SK-N-SH (cell line): ENCODE measurements around the gene NLGN1.

Source experiments
- CTCF ChIP-seq: fragments of 200-600 bp; sonication (generic); IDR thresholded peaks from 2 replicates; pipeline ENCODE4 v1.6.1; 2017; ENCODE audit warnings: antibody characterized with exemption, mild to moderate bottlenecking, moderate library complexity
- ELF1 ChIP-seq: IDR thresholded peaks from 2 replicates; pipeline ENCODE4 v1.4.0; 2012
- EP300 ChIP-seq, 2 experiments: IDR thresholded peaks; 2 replicates each; pipeline versions ENCODE4 v1.4.0 to v1.6.1; 2012; ENCODE audit warnings: borderline replicate concordance in 1 of 2, low read depth in 1 of 2, low read length in 1 of 2
- JUND ChIP-seq: IDR thresholded peaks from 2 replicates; pipeline ENCODE4 v1.4.0; 2012
- NFIC ChIP-seq: IDR thresholded peaks from 2 replicates; pipeline ENCODE4 v1.4.0; 2012; ENCODE audit warnings: borderline replicate concordance
- NRF1 ChIP-seq: IDR thresholded peaks from 2 replicates; pipeline ENCODE4 v1.6.1; 2012; ENCODE audit warnings: low read depth, mild to moderate bottlenecking, low read length
- REST ChIP-seq: IDR thresholded peaks from 2 replicates; pipeline ENCODE4 v1.6.1; 2012; ENCODE audit warnings: mild to moderate bottlenecking, low read depth, low read length, moderate library complexity
- SIN3A ChIP-seq: IDR thresholded peaks from 2 replicates; pipeline ENCODE4 v1.6.1; 2012; ENCODE audit warnings: low read depth, mild to moderate bottlenecking, low read length, moderate library complexity, borderline replicate concordance
- TAF1 ChIP-seq: IDR thresholded peaks from 2 replicates; pipeline ENCODE4 v1.6.1; 2012; ENCODE audit warnings: low read depth, mild to moderate bottlenecking, low read length, moderate library complexity, borderline replicate concordance
- USF1 ChIP-seq: IDR thresholded peaks from 2 replicates; pipeline ENCODE4 v1.4.0; 2012; ENCODE audit warnings: low read depth, borderline replicate concordance
- USF2 ChIP-seq: fragments of 150-350 bp; IDR thresholded peaks from 2 replicates; pipeline ENCODE4 v1.6.1; 2017; ENCODE audit warnings: antibody characterized with exemption, low read length, low read depth, borderline replicate concordance
- ZBTB33 ChIP-seq: IDR thresholded peaks from 2 replicates; pipeline ENCODE4 v1.4.0; 2012; ENCODE audit warnings: low read depth, borderline replicate concordance

GRCh38 chr3:173706630-173707029 is 309.1 kb downstream of the NLGN1 start:
- TF ChIP-seq CTCF (no peak), JUND (no peak), USF1 (no peak), ELF1 (no peak), SIN3A (no peak), EP300 (IDR thresholded peaks at IDR 0.05; ENCODE audit: borderline replicate concordance in 1 of 2, low read depth in 1 of 2, low read length in 1 of 2) (no peak), REST (no peak), NFIC (no peak), TAF1 (no peak), ZBTB33 (no peak), USF2 (no peak), NRF1 (no peak)
